Nephron progenitor cell (in vitro differentiated cells): Measurements from ENCODE around the gene LOXHD1.

Experiments used
- DNase-seq: peaks from one replicate; pipeline ENCODE4 v3.0.0; 2021
- H3K27ac Mint-ChIP-seq: 2 replicates; pipeline ENCODE4 v1.8.0; 2021; ENCODE audit warnings: mild to moderate bottlenecking, moderate library complexity, mixed read lengths
- H3K27me3 Mint-ChIP-seq: 2 replicates; pipeline ENCODE4 v1.8.0; 2021; ENCODE audit warnings: mild to moderate bottlenecking, low read depth, mixed read lengths; ENCODE audit not compliant: poor library complexity
- H3K36me3 Mint-ChIP-seq: 2 replicates; pipeline ENCODE4 v1.8.0; 2021; ENCODE audit warnings: low read depth, mixed read lengths
- H3K4me1 Mint-ChIP-seq: 2 replicates; pipeline ENCODE4 v1.8.0; 2021; ENCODE audit warnings: mixed read lengths
- H3K4me3 Mint-ChIP-seq: 2 replicates; pipeline ENCODE4 v1.8.0; 2021; ENCODE audit warnings: mild to moderate bottlenecking, moderate library complexity, mixed read lengths
- H3K9me3 Mint-ChIP-seq: 2 replicates; pipeline ENCODE4 v1.8.0; 2021; ENCODE audit warnings: mild to moderate bottlenecking, moderate library complexity, mixed read lengths
- CTCF ChIP-seq: fragments of 200-600 bp; sonication (generic); IDR thresholded peaks from 2 replicates; pipeline ENCODE4 v1.5.0; 2021; ENCODE audit warnings: antibody characterized with exemption

Gene LOXHD1

DNA sequence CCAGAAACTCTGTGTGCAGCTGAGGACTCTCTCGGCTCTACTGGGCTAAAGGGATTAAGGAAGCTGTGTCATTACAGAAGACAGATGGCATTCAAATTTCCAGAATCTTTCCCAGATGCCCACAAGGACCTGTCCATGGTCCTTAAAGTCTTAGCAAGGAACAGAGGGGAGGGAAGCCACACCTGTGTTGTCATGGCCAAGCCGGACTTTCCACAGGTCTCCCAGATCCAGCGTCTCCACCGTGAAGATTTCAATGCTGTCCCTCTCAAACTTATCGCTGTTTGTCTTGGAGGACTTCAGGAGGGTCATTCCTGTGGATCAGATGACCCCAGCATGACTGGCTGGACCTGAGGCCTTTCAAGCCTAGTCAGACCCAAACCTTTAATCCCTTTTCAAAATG is 114.5 kb downstream of the LOXHD1 start:
- peak; percentile 25 for DNase-seq
- H3K4me1 Mint-ChIP-seq: no peaks in the 10 kb centered on the region
- no peak overlapping the region for H3K27ac Mint-ChIP-seq
- H3K36me3 Mint-ChIP-seq: no peaks in the 10 kb centered on the region
- H3K4me3 Mint-ChIP-seq: no peak overlapping the region
- H3K27me3 Mint-ChIP-seq: peaks cover 24% of the 10 kb centered on the region
- TF ChIP-seq CTCF: no peak
- H3K9me3 Mint-ChIP-seq: peaks cover 5% of the 10 kb centered on the region

- no peak for DNase-seq
- peaks cover 5% of the 10 kb centered on the region for H3K9me3 Mint-ChIP-seq
- no peak for TF ChIP-seq CTCF
- peaks cover 30% of the 10 kb centered on the region for H3K27me3 Mint-ChIP-seq
- no peaks in the 10 kb centered on the region for H3K4me1 Mint-ChIP-seq
- no peak overlapping the region for H3K4me3 Mint-ChIP-seq
- no peaks in the 10 kb centered on the region for H3K36me3 Mint-ChIP-seq
- no peak overlapping the region for H3K27ac Mint-ChIP-seq
These were observed 115.3 kb downstream of the LOXHD1 start for GRCh38 chr18:46541626-46542189.

- no peaks in the 10 kb centered on the region for H3K9me3 Mint-ChIP-seq
- no peak overlapping the region for H3K4me3 Mint-ChIP-seq
- H3K4me1 Mint-ChIP-seq: no peaks in the 10 kb centered on the region
- H3K27me3 Mint-ChIP-seq: peaks cover 33% of the 10 kb centered on the region
- DNase-seq: no peak
- no peak for TF ChIP-seq CTCF
- no peak overlapping the region for H3K27ac Mint-ChIP-seq
- no peaks in the 10 kb centered on the region for H3K36me3 Mint-ChIP-seq
These were observed 118.6 kb downstream of the LOXHD1 start for GRCh38 chr18:46538376-46538775.

DNA sequence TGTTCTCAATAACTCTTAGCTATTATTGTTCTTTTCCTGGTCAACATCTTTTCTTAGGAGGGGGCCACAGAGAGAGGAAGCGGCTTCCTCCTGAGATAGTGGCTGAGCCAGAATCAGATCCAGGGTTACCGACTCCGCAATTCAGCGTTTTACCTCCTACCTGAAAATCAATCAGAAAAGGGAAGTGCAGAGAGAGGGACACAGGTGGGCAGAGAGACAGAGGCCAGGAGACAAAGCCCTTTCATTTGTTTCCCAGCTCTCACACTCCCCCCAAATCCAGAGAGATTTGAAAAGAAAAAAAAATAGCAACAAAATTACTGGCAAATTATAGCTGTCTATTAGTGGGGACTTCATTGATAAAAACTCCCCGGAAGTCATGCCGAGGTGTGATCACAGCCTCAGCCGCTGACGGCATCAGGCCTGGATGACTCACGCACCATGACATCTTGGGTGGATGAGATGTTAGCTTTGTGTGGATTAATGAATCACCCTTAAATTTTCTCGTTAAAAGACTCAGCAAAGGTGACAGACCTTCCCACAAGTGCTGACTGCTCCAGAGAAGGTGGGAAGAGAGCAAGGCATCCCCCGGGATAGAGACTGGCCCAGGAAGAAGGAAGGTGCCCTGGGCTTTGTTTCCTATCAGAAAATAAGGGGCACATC is 120.7 kb downstream of the LOXHD1 start:
- no peaks in the 10 kb centered on the region for H3K4me1 Mint-ChIP-seq
- peaks cover 29% of the 10 kb centered on the region for H3K27me3 Mint-ChIP-seq
- no peaks in the 10 kb centered on the region for H3K9me3 Mint-ChIP-seq
- H3K27ac Mint-ChIP-seq: no peak overlapping the region
- no peak for TF ChIP-seq CTCF
- no peak overlapping the region for H3K4me3 Mint-ChIP-seq
- no peaks in the 10 kb centered on the region for H3K36me3 Mint-ChIP-seq
- DNase-seq: no peak

GRCh38 chr18:46531482-46531881 is 125.5 kb downstream of the LOXHD1 start:
- H3K4me3 Mint-ChIP-seq: no peak overlapping the region
- H3K27me3 Mint-ChIP-seq: peaks cover 27% of the 10 kb centered on the region
- DNase-seq: no peak
- H3K27ac Mint-ChIP-seq: no peak overlapping the region
- no peaks in the 10 kb centered on the region for H3K36me3 Mint-ChIP-seq
- TF ChIP-seq CTCF: no peak
- H3K9me3 Mint-ChIP-seq: no peaks in the 10 kb centered on the region
- H3K4me1 Mint-ChIP-seq: no peaks in the 10 kb centered on the region

DNA sequence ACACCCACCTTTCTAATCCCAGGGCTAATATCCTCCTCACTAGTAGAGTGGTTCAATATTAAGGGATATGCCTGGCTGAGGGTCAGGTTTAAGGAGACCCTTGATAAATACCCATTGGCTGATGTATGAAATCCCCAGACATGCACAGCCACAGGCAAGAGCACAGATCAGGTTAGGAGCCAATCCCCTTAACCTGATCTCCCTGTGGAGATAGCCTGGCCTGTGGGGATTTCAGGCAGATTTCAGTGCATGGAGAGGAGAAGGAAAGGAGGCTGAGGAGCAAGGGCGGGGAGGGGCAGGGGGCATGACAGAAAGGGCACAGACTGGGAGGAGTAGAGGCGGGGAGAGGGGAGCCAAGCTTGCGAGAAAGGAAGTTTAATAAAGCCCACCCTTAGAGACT is 129.0 kb downstream of the LOXHD1 start:
- Mint-ChIP-seq H3K27ac (no peak overlapping the region), H3K4me1 (no peaks in the 10 kb centered on the region), H3K9me3 (no peaks in the 10 kb centered on the region), H3K4me3 (no peak overlapping the region), H3K27me3 (peaks cover 28% of the 10 kb centered on the region), H3K36me3 (no peaks in the 10 kb centered on the region)
- no peak for DNase-seq
- no peak for TF ChIP-seq CTCF
